ENCODE measurements around the gene NFYB.

NFYB gene

DNA sequence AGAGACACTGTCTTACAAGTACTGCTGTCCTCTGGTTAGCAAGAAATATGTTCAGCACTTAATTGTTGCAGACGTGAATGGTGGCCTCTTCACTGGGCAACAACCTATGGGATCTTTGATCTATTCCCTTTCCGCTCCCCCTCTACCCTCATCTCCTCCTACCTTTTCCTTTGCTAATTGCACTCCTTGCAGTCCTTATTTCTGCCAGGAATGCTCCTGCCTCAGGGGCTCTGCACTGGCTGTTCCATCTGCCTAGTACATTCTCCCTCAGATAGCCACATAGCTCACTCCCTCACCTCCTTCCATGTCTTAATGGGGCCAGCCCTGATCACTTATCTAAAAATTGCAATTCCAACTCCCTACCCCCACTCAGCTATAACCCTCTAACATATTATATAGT lies 4.5 kb upstream of the NFYB start:
- Histone ChIP-seq H3K9me3 (no peaks in the 10 kb centered on the region), H3K36me3 (no peaks in the 10 kb centered on the region), H3K27me3 (no peaks in the 10 kb centered on the region), H3K4me1 (no peaks in the 10 kb centered on the region), H3K4me3 (ENCODE audit: low read depth, low read length) (no peak overlapping the region)
- no peak for DNase-seq
- TF ChIP-seq, protein P1, sequence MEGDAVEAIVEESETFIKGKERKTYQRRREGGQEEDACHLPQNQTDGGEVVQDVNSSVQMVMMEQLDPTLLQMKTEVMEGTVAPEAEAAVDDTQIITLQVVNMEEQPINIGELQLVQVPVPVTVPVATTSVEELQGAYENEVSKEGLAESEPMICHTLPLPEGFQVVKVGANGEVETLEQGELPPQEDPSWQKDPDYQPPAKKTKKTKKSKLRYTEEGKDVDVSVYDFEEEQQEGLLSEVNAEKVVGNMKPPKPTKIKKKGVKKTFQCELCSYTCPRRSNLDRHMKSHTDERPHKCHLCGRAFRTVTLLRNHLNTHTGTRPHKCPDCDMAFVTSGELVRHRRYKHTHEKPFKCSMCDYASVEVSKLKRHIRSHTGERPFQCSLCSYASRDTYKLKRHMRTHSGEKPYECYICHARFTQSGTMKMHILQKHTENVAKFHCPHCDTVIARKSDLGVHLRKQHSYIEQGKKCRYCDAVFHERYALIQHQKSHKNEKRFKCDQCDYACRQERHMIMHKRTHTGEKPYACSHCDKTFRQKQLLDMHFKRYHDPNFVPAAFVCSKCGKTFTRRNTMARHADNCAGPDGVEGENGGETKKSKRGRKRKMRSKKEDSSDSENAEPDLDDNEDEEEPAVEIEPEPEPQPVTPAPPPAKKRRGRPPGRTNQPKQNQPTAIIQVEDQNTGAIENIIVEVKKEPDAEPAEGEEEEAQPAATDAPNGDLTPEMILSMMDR (IDR thresholded peaks at IDR 0.05; ENCODE audit: low read depth, low read length) = no peak

DNA sequence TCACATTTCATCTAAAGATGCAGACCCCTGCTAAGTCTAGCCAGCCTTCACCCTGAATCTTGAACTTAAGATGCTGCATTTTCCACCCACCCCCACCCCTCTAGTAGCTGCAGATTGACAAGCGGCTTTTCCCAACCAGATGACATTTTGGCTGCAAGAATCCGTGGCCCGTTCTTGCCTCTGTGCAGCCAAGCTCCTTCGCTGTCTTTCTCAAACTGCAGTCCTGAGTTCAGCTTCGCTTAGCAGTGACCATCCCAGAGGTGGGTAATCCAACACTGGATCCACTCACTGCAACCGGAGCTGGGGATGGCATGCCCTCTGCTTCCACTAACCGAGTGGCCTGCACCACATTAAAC lies 765 bp upstream of the NFYB start:
- no peak for DNase-seq
- Histone ChIP-seq H3K4me1 (peaks cover 2% of the 10 kb centered on the region; the same call in 1 of the 2 replicates), H3K9me3 (no peaks in the 10 kb centered on the region), H3K4me3 (ENCODE audit: low read depth, low read length) (no peak overlapping the region), H3K27me3 (no peaks in the 10 kb centered on the region), H3K36me3 (no peaks in the 10 kb centered on the region)
- TF ChIP-seq, protein P1 (IDR thresholded peaks at IDR 0.05; ENCODE audit: low read depth, low read length) = no peak

- Histone ChIP-seq H3K27me3 (no peaks in the 10 kb centered on the region), H3K36me3 (no peaks in the 10 kb centered on the region), H3K4me3 (ENCODE audit: low read depth, low read length) (peak overlapping the region; percentile 91), H3K9me3 (no peaks in the 10 kb centered on the region), H3K4me1 (peaks cover 7% of the 10 kb centered on the region)
- TF ChIP-seq, protein P1 (IDR thresholded peaks at IDR 0.05; ENCODE audit: low read depth, low read length) = no peak
- peak; percentile 34 for DNase-seq
These were observed 759 bp downstream of the NFYB start for GRCh38 chr12:104137001-104137901.

DNA sequence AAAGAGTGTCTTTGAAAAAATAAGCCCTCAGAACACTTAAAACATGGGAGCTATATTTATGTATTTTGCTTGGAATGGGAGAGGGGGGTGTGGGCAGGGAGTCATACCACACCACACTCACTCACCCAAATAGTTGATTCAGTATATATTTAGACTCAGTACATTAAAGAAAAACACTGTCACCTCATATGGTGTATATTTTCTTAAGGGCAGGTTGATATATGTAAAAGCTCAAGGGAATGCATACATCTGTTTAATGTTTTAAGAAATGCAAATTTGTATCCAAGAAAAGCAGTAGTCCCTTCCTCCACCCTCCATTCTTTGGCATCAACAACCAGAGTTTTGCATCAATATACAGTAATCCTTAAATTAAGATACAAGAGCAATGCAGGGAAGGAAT lies 1.4 kb downstream of the NFYB start:
- Histone ChIP-seq H3K9me3 (no peaks in the 10 kb centered on the region), H3K4me3 (ENCODE audit: low read depth, low read length) (peak overlapping the region; percentile 91), H3K27me3 (no peaks in the 10 kb centered on the region), H3K4me1 (peaks cover 13% of the 10 kb centered on the region), H3K36me3 (0 out of 2 replicates have a peak, but pooled peaks cover 4% of the 10 kb centered on the region)
- TF ChIP-seq, protein P1 (IDR thresholded peaks at IDR 0.05; ENCODE audit: low read depth, low read length) = no peak
- no peak for DNase-seq

DNA sequence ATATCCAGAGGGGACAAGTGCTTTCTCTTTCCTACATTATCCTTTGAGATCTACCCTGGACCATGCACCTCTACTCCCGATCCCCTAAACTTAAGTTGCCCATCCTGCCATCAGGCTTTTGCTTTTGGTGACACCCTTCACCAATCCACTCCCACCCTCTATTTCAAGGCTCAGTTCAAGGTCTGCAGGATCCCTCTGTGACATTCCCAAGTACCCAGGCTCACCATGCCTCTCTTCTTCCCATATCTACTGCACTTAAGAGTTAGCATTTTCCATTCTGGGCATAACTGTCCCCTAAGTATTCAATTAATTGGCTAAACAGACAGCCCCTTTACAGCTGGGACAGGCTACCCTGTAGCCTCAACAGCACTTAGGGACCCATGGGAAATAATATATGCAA lies 3.1 kb downstream of the NFYB start:
- TF ChIP-seq, protein P1 (IDR thresholded peaks at IDR 0.05; ENCODE audit: low read depth, low read length) = no peak
- Histone ChIP-seq H3K9me3 (no peaks in the 10 kb centered on the region), H3K4me1 (peaks cover 17% of the 10 kb centered on the region), H3K36me3 (peaks cover 6% of the 10 kb centered on the region; the same call in 1 of the 2 replicates), H3K27me3 (no peaks in the 10 kb centered on the region), H3K4me3 (ENCODE audit: low read depth, low read length) (no peak overlapping the region)
- DNase-seq = no peak

GRCh38 chr12:104133866-104134265 lies 4.1 kb downstream of the NFYB start:
- no peak for DNase-seq
- H3K27me3 ChIP-seq = no peaks in the 10 kb centered on the region
- TF ChIP-seq, protein P1 (IDR thresholded peaks at IDR 0.05; ENCODE audit: low read depth, low read length) = no peak
- peaks cover 17% of the 10 kb centered on the region for H3K4me1 ChIP-seq
- H3K9me3 ChIP-seq = no peaks in the 10 kb centered on the region
- no peak overlapping the region for H3K4me3 ChIP-seq (ENCODE audit: low read depth, low read length)
- H3K36me3 ChIP-seq = peaks cover 7% of the 10 kb centered on the region; the same call in 1 of the 2 replicates

Data from BE2C (cell line).